ENCODE results near the gene CHFR.

GRCh38 chr12:132907216-132907615 is 19.8 kb upstream of the CHFR start:
- TF ChIP-seq CTCF (conservative IDR thresholded peaks at IDR 0.05 in 1 of 2, IDR thresholded peaks at IDR 0.05 in 1 of 2; ENCODE audit: extremely low read depth in 1 of 2, insufficient read depth in 1 of 2, low read depth in 1 of 2, low read length in 2 of 2) (no peak), EZH2 (IDR thresholded peaks at IDR 0.05; ENCODE audit: borderline replicate concordance, low read length) (no peak)
